ENCODE data around the gene HPRT1.
"Not testable (repeated sequence)": the region's sequence is repeated elsewhere in the genome, so short reads cannot be mapped to it uniquely, and the experiment has no call there.

Gene HPRT1

DNA sequence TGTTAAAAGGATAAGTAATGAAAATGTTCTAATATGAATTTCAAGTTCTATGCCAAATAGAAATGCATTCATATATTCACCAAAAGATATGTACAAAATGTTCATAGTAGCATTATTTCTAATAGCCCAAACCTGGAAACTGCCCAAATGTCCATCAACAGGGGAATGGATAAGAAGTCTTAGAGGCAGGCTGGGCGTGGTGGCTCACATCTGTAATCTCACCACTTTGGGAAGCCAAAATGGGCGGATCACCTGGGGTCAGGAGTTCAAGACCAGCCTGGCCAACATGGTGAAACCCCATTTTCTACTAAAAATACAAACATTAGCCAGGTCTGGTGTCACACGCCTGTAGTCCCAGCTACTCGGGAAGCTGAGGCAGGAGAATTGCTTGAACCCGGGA lies 2.3 kb upstream of the HPRT1 start:
- Histone ChIP-seq H3K36me3 (ENCODE audit: low read depth) (peaks cover 7% of the 10 kb centered on the region; the same call in 1 of the 2 replicates), H3K9me3 (ENCODE audit: severe bottlenecking) (no peaks in the 10 kb centered on the region), H3K4me1 (ENCODE audit: insufficient read depth, poor library complexity, severe bottlenecking) (no peaks in the 10 kb centered on the region), H3K27me3 (ENCODE audit: insufficient read depth, poor library complexity, severe bottlenecking) (no peaks in the 10 kb centered on the region), H3K4me3 (ENCODE audit: severe bottlenecking) (no peak overlapping the region), H3K27ac (ENCODE audit: poor library complexity, severe bottlenecking) (no peak overlapping the region)
- DNase-seq (ENCODE audit: low spot score): no peak
- ATAC-seq (ENCODE audit: low read depth): no peak
- TF ChIP-seq CTCF (IDR thresholded peaks at IDR 0.05; ENCODE audit: poor library complexity, severe bottlenecking): no peak

DNA sequence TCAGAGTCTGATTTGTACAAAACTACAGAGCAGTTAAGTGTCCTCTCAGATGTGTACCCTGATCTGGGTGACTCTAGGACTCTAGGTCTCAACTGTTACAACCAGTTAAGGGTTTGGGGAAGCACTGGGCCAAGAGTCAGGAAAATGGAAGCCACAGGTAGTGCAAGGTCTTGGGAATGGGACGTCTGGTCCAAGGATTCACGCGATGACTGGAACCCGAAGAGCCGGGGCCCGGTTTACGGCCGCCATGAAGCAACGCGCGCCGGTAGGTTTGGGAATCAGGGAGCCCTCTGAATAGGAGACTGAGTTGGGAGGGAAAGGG lies 321 bp upstream of the HPRT1 start:
- DNase-seq (ENCODE audit: low spot score) (no peak), ATAC-seq (ENCODE audit: low read depth) (peak; percentile 17; the same call in 2 of the 3 replicates)
- H3K4me3 ChIP-seq (ENCODE audit: severe bottlenecking): peak overlapping the region; percentile 97
- H3K27ac ChIP-seq (ENCODE audit: poor library complexity, severe bottlenecking): peak overlapping the region; percentile 58
- no peaks in the 10 kb centered on the region for H3K9me3 ChIP-seq (ENCODE audit: severe bottlenecking)
- H3K4me1 ChIP-seq (ENCODE audit: insufficient read depth, poor library complexity, severe bottlenecking): no peaks in the 10 kb centered on the region
- H3K27me3 ChIP-seq (ENCODE audit: insufficient read depth, poor library complexity, severe bottlenecking): no peaks in the 10 kb centered on the region
- peaks cover 7% of the 10 kb centered on the region; the same call in 1 of the 2 replicates for H3K36me3 ChIP-seq (ENCODE audit: low read depth)
- no peak for TF ChIP-seq CTCF (IDR thresholded peaks at IDR 0.05; ENCODE audit: poor library complexity, severe bottlenecking)

DNA sequence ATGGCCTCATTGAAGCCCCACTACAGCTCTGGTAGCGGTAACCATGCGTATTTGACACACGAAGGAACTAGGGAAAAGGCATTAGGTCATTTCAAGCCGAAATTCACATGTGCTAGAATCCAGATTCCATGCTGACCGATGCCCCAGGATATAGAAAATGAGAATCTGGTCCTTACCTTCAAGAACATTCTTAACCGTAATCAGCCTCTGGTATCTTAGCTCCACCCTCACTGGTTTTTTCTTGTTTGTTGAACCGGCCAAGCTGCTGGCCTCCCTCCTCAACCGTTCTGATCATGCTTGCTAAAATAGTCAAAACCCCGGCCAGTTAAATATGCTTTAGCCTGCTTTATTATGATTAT lies 876 bp downstream of the HPRT1 start:
- Histone ChIP-seq H3K4me3 (ENCODE audit: severe bottlenecking) (peak overlapping the region; percentile 97), H3K9me3 (ENCODE audit: severe bottlenecking) (no peaks in the 10 kb centered on the region), H3K27me3 (ENCODE audit: insufficient read depth, poor library complexity, severe bottlenecking) (no peaks in the 10 kb centered on the region), H3K4me1 (ENCODE audit: insufficient read depth, poor library complexity, severe bottlenecking) (no peaks in the 10 kb centered on the region), H3K36me3 (ENCODE audit: low read depth) (peaks cover 7% of the 10 kb centered on the region; the same call in 1 of the 2 replicates), H3K27ac (ENCODE audit: poor library complexity, severe bottlenecking) (peak overlapping the region; percentile 58)
- no peak for TF ChIP-seq CTCF (IDR thresholded peaks at IDR 0.05; ENCODE audit: poor library complexity, severe bottlenecking)
- DNase-seq (ENCODE audit: low spot score): no peak
- ATAC-seq (ENCODE audit: low read depth): peak; percentile 36; the same call in 1 of the 3 replicates

GRCh38 chrX:134461437-134461836 lies 1.5 kb downstream of the HPRT1 start:
- peak overlapping the region; percentile 97 for H3K4me3 ChIP-seq (ENCODE audit: severe bottlenecking)
- TF ChIP-seq CTCF (IDR thresholded peaks at IDR 0.05; ENCODE audit: poor library complexity, severe bottlenecking): no peak

DNA sequence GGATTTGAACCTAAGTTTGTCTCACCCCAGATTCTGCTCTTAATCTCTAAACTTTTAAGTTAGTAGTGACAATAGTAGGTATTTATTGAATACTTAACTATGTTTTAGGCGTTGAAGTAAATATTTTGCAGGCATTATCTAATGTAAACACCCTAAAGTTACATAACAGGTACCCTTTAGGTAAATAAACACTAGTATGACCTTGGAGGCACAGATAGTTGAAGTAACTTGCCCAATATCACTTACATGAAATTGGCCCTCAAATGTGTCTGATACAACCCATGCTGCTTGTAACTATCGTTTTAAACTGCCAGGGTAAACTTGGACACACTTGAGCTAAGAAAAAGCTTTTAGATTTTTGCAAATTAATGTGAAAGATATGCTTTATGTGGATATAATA lies 3.0 kb downstream of the HPRT1 start:
- H3K9me3 ChIP-seq (ENCODE audit: severe bottlenecking): no peaks in the 10 kb centered on the region
- DNase-seq (ENCODE audit: low spot score) (no peak), ATAC-seq (ENCODE audit: low read depth) (no peak)
- H3K27me3 ChIP-seq (ENCODE audit: insufficient read depth, poor library complexity, severe bottlenecking): no peaks in the 10 kb centered on the region
- no peaks in the 10 kb centered on the region for H3K4me1 ChIP-seq (ENCODE audit: insufficient read depth, poor library complexity, severe bottlenecking)
- H3K4me3 ChIP-seq (ENCODE audit: severe bottlenecking): no peak overlapping the region
- no peak for TF ChIP-seq CTCF (IDR thresholded peaks at IDR 0.05; ENCODE audit: poor library complexity, severe bottlenecking)
- no peak overlapping the region for H3K27ac ChIP-seq (ENCODE audit: poor library complexity, severe bottlenecking)
- H3K36me3 ChIP-seq (ENCODE audit: low read depth): peaks cover 7% of the 10 kb centered on the region; the same call in 1 of the 2 replicates

More at GRCh38 chrX:134461437-134461836, 1.5 kb downstream of the HPRT1 start:
- ATAC-seq (ENCODE audit: low read depth): no peak
- Histone ChIP-seq H3K27me3 (ENCODE audit: insufficient read depth, poor library complexity, severe bottlenecking) (no peaks in the 10 kb centered on the region), H3K36me3 (ENCODE audit: low read depth) (peaks cover 7% of the 10 kb centered on the region; the same call in 1 of the 2 replicates), H3K4me1 (ENCODE audit: insufficient read depth, poor library complexity, severe bottlenecking) (no peaks in the 10 kb centered on the region), H3K9me3 (ENCODE audit: severe bottlenecking) (no peaks in the 10 kb centered on the region), H3K27ac (ENCODE audit: poor library complexity, severe bottlenecking) (peak overlapping the region; percentile 58)
- no peak for DNase-seq (ENCODE audit: low spot score)

GRCh38 chrX:134464453-134464852 lies 4.5 kb downstream of the HPRT1 start:
- DNase-seq (ENCODE audit: low spot score); H3K9me3 ChIP-seq (ENCODE audit: severe bottlenecking); H3K4me1 ChIP-seq (ENCODE audit: insufficient read depth, poor library complexity, severe bottlenecking); H3K27me3 ChIP-seq (ENCODE audit: insufficient read depth, poor library complexity, severe bottlenecking); H3K27ac ChIP-seq (ENCODE audit: poor library complexity, severe bottlenecking); H3K4me3 ChIP-seq (ENCODE audit: severe bottlenecking); ATAC-seq (ENCODE audit: low read depth): not testable (repeated sequence)
- H3K36me3 ChIP-seq (ENCODE audit: low read depth): peaks cover 11% of the 10 kb centered on the region; the same call in 1 of the 2 replicates

All from RWPE2 (cell line).